Measurements from ENCODE around the gene RIMBP2.

Gene RIMBP2

GRCh38 chr12:130656411-130656810 is 59.7 kb downstream of the RIMBP2 start:
- Histone ChIP-seq H3K9ac (ENCODE audit: low read depth, low read length) (no peak overlapping the region), H3K4me1 (ENCODE audit: insufficient read depth, low read length) (no peaks in the 10 kb centered on the region), H3K79me2 (ENCODE audit: insufficient read depth, low read length) (no peaks in the 10 kb centered on the region), H3K4me2 (ENCODE audit: insufficient read depth, low read length) (no peak overlapping the region), H3K4me3 (ENCODE audit: low read depth in 1 of 2, low read length in 2 of 2) (no peak overlapping the region), H2AFZ (ENCODE audit: low read depth, low read length) (no peak overlapping the region), H4K20me1 (ENCODE audit: insufficient read depth, low read length) (no peaks in the 10 kb centered on the region), H3K36me3 (ENCODE audit: insufficient read depth, low read length) (no peaks in the 10 kb centered on the region), H3K27me3 (ENCODE audit: insufficient read depth, low read length, poor library complexity) (no peaks in the 10 kb centered on the region), H3K9me3 (ENCODE audit: insufficient read depth, low read length, severe bottlenecking) (no peaks in the 10 kb centered on the region), H3K27ac (ENCODE audit: low read length) (no peak overlapping the region)
- TF ChIP-seq EZH2 (IDR thresholded peaks at IDR 0.05; ENCODE audit: borderline replicate concordance, low read depth, low read length, severe bottlenecking) (no peak), CTCF (IDR thresholded peaks at IDR 0.05; ENCODE audit: borderline replicate concordance, extremely low read depth, low read length, poor library complexity, severe bottlenecking) (no peak)
- ATAC-seq (ENCODE audit: insufficient read depth, low read depth) = no peak
- no peak for DNase-seq

DNA sequence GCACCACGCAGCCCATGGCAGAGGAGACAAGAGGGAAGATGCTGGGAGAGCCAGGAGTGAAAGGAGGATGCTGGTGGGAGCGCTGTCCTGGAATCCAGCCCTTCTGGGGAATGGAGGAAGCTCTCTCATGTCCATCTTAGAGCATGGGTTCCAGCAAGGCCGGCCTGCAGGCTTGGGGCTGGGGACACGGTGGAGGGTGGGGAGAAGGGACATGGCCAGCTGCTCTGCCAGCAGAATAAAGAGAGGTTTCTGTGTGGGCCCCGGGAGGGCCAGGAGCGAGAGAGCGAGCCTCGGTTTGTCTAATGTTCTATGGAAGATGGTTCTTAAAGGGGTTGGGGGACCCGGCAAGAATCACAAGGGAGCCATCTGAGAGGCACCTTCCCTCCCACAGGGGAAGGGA is 60.2 kb downstream of the RIMBP2 start:
- Histone ChIP-seq H4K20me1 (ENCODE audit: insufficient read depth, low read length) (no peaks in the 10 kb centered on the region), H3K79me2 (ENCODE audit: insufficient read depth, low read length) (no peaks in the 10 kb centered on the region), H3K9me3 (ENCODE audit: insufficient read depth, low read length, severe bottlenecking) (no peaks in the 10 kb centered on the region), H3K9ac (ENCODE audit: low read depth, low read length) (no peak overlapping the region), H3K27ac (ENCODE audit: low read length) (no peak overlapping the region), H2AFZ (ENCODE audit: low read depth, low read length) (no peak overlapping the region), H3K36me3 (ENCODE audit: insufficient read depth, low read length) (no peaks in the 10 kb centered on the region), H3K4me3 (ENCODE audit: low read depth in 1 of 2, low read length in 2 of 2) (no peak overlapping the region), H3K4me2 (ENCODE audit: insufficient read depth, low read length) (no peak overlapping the region), H3K4me1 (ENCODE audit: insufficient read depth, low read length) (no peaks in the 10 kb centered on the region), H3K27me3 (ENCODE audit: insufficient read depth, low read length, poor library complexity) (no peaks in the 10 kb centered on the region)
- TF ChIP-seq CTCF (IDR thresholded peaks at IDR 0.05; ENCODE audit: borderline replicate concordance, extremely low read depth, low read length, poor library complexity, severe bottlenecking) (no peak), EZH2 (IDR thresholded peaks at IDR 0.05; ENCODE audit: borderline replicate concordance, low read depth, low read length, severe bottlenecking) (no peak)
- DNase-seq (no peak), ATAC-seq (ENCODE audit: insufficient read depth, low read depth) (no peak)

DNA sequence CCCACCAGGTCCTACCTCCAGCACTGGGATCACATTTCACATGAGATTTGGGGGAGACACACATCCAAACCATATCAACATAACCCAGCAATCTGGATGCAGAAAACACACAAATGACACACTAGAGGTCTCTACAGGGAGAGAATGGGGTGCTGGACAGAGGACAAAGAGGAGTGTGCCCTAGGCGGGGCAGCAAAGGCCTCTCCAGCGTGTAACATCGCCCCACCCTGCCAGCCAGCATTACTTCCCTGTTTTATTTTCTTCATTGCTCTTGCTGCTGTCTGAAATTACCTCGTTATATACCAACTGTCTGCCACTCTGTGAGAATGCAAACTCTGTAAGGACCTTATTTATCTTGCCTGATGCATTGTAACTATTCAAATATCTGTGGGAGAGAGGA is 61.1 kb downstream of the RIMBP2 start:
- Histone ChIP-seq H3K4me3 (ENCODE audit: low read depth in 1 of 2, low read length in 2 of 2) (no peak overlapping the region), H3K4me2 (ENCODE audit: insufficient read depth, low read length) (no peak overlapping the region), H2AFZ (ENCODE audit: low read depth, low read length) (no peak overlapping the region), H3K79me2 (ENCODE audit: insufficient read depth, low read length) (no peaks in the 10 kb centered on the region), H3K27me3 (ENCODE audit: insufficient read depth, low read length, poor library complexity) (no peaks in the 10 kb centered on the region), H3K27ac (ENCODE audit: low read length) (no peak overlapping the region), H3K9me3 (ENCODE audit: insufficient read depth, low read length, severe bottlenecking) (no peaks in the 10 kb centered on the region), H4K20me1 (ENCODE audit: insufficient read depth, low read length) (no peaks in the 10 kb centered on the region), H3K36me3 (ENCODE audit: insufficient read depth, low read length) (no peaks in the 10 kb centered on the region), H3K9ac (ENCODE audit: low read depth, low read length) (no peak overlapping the region), H3K4me1 (ENCODE audit: insufficient read depth, low read length) (no peaks in the 10 kb centered on the region)
- no peak for ATAC-seq (ENCODE audit: insufficient read depth, low read depth)
- no peak for DNase-seq
- TF ChIP-seq EZH2 (IDR thresholded peaks at IDR 0.05; ENCODE audit: borderline replicate concordance, low read depth, low read length, severe bottlenecking) (no peak), CTCF (IDR thresholded peaks at IDR 0.05; ENCODE audit: borderline replicate concordance, extremely low read depth, low read length, poor library complexity, severe bottlenecking) (no peak)
